GM18498 (cell line): ENCODE measurements around the gene EPHA3.

Experiments used
- ATAC-seq: cut with Tn5 transposase; IDR thresholded peaks from one replicate; pipeline ENCODE4 v1.9.1; 2021; ENCODE audit warnings: mild to moderate bottlenecking, moderate library complexity; ENCODE audit not compliant: unreplicated experiment

EPHA3 gene

GRCh38 chr3:89144080-89144479 is 36.7 kb downstream of the EPHA3 start:
- ATAC-seq: no peak

GRCh38 chr3:89145995-89146394 is 38.6 kb downstream of the EPHA3 start:
- ATAC-seq: no peak

- ATAC-seq: no peak
Measured at GRCh38 chr3:89154416-89154815, 47.0 kb downstream of the EPHA3 start.

- no peak for ATAC-seq
Measured at GRCh38 chr3:89155811-89156210, 48.4 kb downstream of the EPHA3 start.

- no peak for ATAC-seq
Measured at GRCh38 chr3:89157575-89157974, 50.2 kb downstream of the EPHA3 start.

- no peak for ATAC-seq
Measured at GRCh38 chr3:89159605-89160004, 52.2 kb downstream of the EPHA3 start.

- no peak for ATAC-seq
Measured at GRCh38 chr3:89164774-89165173, 57.4 kb downstream of the EPHA3 start.

GRCh38 chr3:89165636-89166263 is 58.3 kb downstream of the EPHA3 start:
- ATAC-seq: no peak

- no peak for ATAC-seq
Measured at GRCh38 chr3:89171687-89172545, 64.5 kb downstream of the EPHA3 start.

GRCh38 chr3:89173546-89173945 is 66.1 kb downstream of the EPHA3 start:
- no peak for ATAC-seq

- peak; percentile 86 for ATAC-seq
Measured at GRCh38 chr3:89179355-89180001, 72.1 kb downstream of the EPHA3 start.

- ATAC-seq: no peak
Measured at GRCh38 chr3:89180334-89180733, 72.9 kb downstream of the EPHA3 start.

- ATAC-seq: no peak
Measured at GRCh38 chr3:89182056-89182455, 74.6 kb downstream of the EPHA3 start.

- ATAC-seq: no peak
Measured at GRCh38 chr3:89184151-89184995, 77.0 kb downstream of the EPHA3 start.

GRCh38 chr3:89186456-89186855 is 79.0 kb downstream of the EPHA3 start:
- no peak for ATAC-seq

GRCh38 chr3:89198591-89198990 is 91.2 kb downstream of the EPHA3 start:
- ATAC-seq: no peak

- no peak for ATAC-seq
Measured at GRCh38 chr3:89212619-89213018, 105.2 kb downstream of the EPHA3 start.

GRCh38 chr3:89216016-89216739 is 108.8 kb downstream of the EPHA3 start:
- no peak for ATAC-seq

GRCh38 chr3:89217148-89217685 is 109.8 kb downstream of the EPHA3 start:
- ATAC-seq: no peak

GRCh38 chr3:89221924-89222323 is 114.5 kb downstream of the EPHA3 start:
- ATAC-seq: no peak
